HCT116 (cell line): ENCODE results near the gene CCDC40. TPM values are rescaled to one million over a fixed set of nuclear protein-coding genes. Genes with fewer than 3 reads are reported as not detected.
"Not testable (repeated sequence)": the region's sequence is repeated elsewhere in the genome, so short reads cannot be mapped to it uniquely, and the experiment has no call there.

Experiments
- ATAC-seq: fragments of 200-7000 bp; cut with Tn5 transposase; 2 replicates; pipeline ENCODE4 v1.9.1; 2020; ENCODE audit warnings: mild to moderate bottlenecking, moderate library complexity
- BruUV-seq: library from RNA; stranded (reverse); fragments of 400-500 nt; replicated peaks from 2 replicates; lab custom pipeline; 2021; lab: Mats Ljungman, UMichigan
- CTCF ChIA-PET: fragments of 300-600 bp; sonication (Branson Sonifier 250); formaldehyde crosslinking; loops from one replicate; lab custom pipeline; 2021; ENCODE audit warnings: antibody characterized with exemption; lab: Charles Lee
- POLR2A ChIA-PET: fragments of 300-600, 350-600 bp; sonication (Branson Sonifier 250); formaldehyde crosslinking; loops from one replicate; lab custom pipeline; 2021; ENCODE audit warnings: antibody characterized with exemption; lab: Charles Lee
- RAD21 ChIA-PET, 2 experiments: fragments of 300-600 bp; sonication (Branson Sonifier 250); formaldehyde crosslinking; loops; one replicate each; lab custom pipeline; 2023; ENCODE audit warnings: low total read pairs in 2 of 2; ENCODE audit not compliant: uncharacterized antibody in 2 of 2, unreplicated experiment in 2 of 2, low non-redundant PET in 1 of 2; lab: Charles Lee
- DNase-seq: peaks from one replicate; pipeline ENCODE4 v3.0.0-alpha.2; 2010; ENCODE audit warnings: low read depth, low spot score
- H2AFZ ChIP-seq: fragments of 200-600 bp; shearing (Covaris generic), sonication (generic); 2 replicates; pipeline ENCODE4 v1.6.1; 2017; ENCODE audit warnings: low read depth, mixed run types, mixed read lengths, antibody characterized with exemption, low read length; ENCODE audit not compliant: poor library complexity, severe bottlenecking
- H3K27ac ChIP-seq: 2 replicates; pipeline ENCODE4 v1.5.1; 2012; ENCODE audit warnings: low read depth, low read length
- H3K27me3 ChIP-seq: fragments of 200-600 bp; sonication (generic); 2 replicates; pipeline ENCODE4 v1.6.1; 2016; ENCODE audit warnings: mixed run types, low read length, mixed read lengths; ENCODE audit not compliant: insufficient read depth
- H3K36me3 ChIP-seq, 2 experiments: fragments of 200-500 bp in 1 of 2; fragments of 200-600 bp in 1 of 2; sonication (Bioruptor generic) in 1 of 2; sonication (generic) in 1 of 2; 2 replicates each; pipeline versions ENCODE4 v1.5.1 to v1.6.1; 2014 to 2016; ENCODE audit warnings: low read length in 2 of 2, inconsistent platforms in 1 of 2, mixed read lengths in 1 of 2, mixed run types in 1 of 2; ENCODE audit not compliant: insufficient read depth in 2 of 2, control insufficient read depth in 1 of 2
- H3K4me1 ChIP-seq, 2 experiments: fragments of 200-600 bp in 1 of 2; sonication (generic) in 1 of 2; 2 replicates each; pipeline versions ENCODE4 v1.5.1 to v1.6.1; 2012 to 2017; ENCODE audit warnings: low read length in 2 of 2, inconsistent platforms in 1 of 2, mild to moderate bottlenecking in 1 of 2, mixed read lengths in 1 of 2, mixed run types in 1 of 2, moderate library complexity in 1 of 2; ENCODE audit not compliant: insufficient read depth in 2 of 2, control insufficient read depth in 1 of 2
- H3K4me2 ChIP-seq: fragments of 200-600 bp; sonication (generic); 2 replicates; pipeline ENCODE4 v1.6.1; 2017; ENCODE audit warnings: mixed run types, low read length, mixed read lengths
- H3K4me3 ChIP-seq, 2 experiments: fragments of 200-600 bp in 1 of 2; sonication (generic) in 1 of 2; replicated peaks in 1 of 2; 2 replicates each; pipeline ENCODE4 v1.5.1; 2011 to 2016; ENCODE audit warnings: low read length in 2 of 2, control low read depth in 1 of 2, low read depth in 1 of 2, mild to moderate bottlenecking in 1 of 2, mixed read lengths in 1 of 2, mixed run types in 1 of 2
- H3K79me2 ChIP-seq: fragments of 200-600 bp; sonication (generic); 2 replicates; pipeline ENCODE4 v1.6.1; 2017; ENCODE audit warnings: mild to moderate bottlenecking, mixed run types, low read length, moderate library complexity, mixed read lengths; ENCODE audit not compliant: insufficient read depth
- H3K9ac ChIP-seq: fragments of 200-600 bp; sonication (generic); 2 replicates; pipeline ENCODE4 v1.6.1; 2016; ENCODE audit warnings: low read length, mixed read lengths
- H3K9me2 ChIP-seq: fragments of 200-600 bp; sonication (generic), shearing (Covaris generic); 2 replicates; pipeline ENCODE4 v1.6.1; 2017; ENCODE audit warnings: mixed run types, mild to moderate bottlenecking, moderate library complexity; ENCODE audit not compliant: insufficient read depth
- H3K9me3 ChIP-seq, 2 experiments: fragments of 200-500 bp in 1 of 2; fragments of 200-600 bp in 1 of 2; sonication (Bioruptor generic) in 1 of 2; sonication (generic) in 1 of 2; 2 replicates each; pipeline ENCODE4 v1.6.1; 2014 to 2017; ENCODE audit warnings: low read length in 2 of 2, mixed read lengths in 2 of 2, inconsistent platforms in 1 of 2, low read depth in 1 of 2, mild to moderate bottlenecking in 1 of 2, mixed run types in 1 of 2, moderate library complexity in 1 of 2; ENCODE audit not compliant: control insufficient read depth in 1 of 2, insufficient read depth in 1 of 2
- H4K20me1 ChIP-seq: fragments of 200-600 bp; sonication (generic), shearing (Covaris generic); 2 replicates; pipeline ENCODE4 v1.6.1; 2017; ENCODE audit warnings: mixed run types, mild to moderate bottlenecking, moderate library complexity; ENCODE audit not compliant: insufficient read depth
- CEBPB ChIP-seq: IDR thresholded peaks from 2 replicates; pipeline ENCODE4 v1.6.1; 2012; ENCODE audit warnings: low read depth
- EGR1 ChIP-seq: IDR thresholded peaks from 2 replicates; pipeline ENCODE4 v1.6.1; 2012; ENCODE audit warnings: low read depth
- ELF1 ChIP-seq: IDR thresholded peaks from 2 replicates; pipeline ENCODE4 v1.6.1; 2012; ENCODE audit warnings: low read depth, borderline replicate concordance
- EZH2phosphoT487 ChIP-seq: fragments of 200-600 bp; IDR thresholded peaks from 2 replicates; pipeline ENCODE4 v1.6.1; 2018; ENCODE audit warnings: antibody characterized with exemption, borderline replicate concordance
- JUND ChIP-seq: IDR thresholded peaks from 2 replicates; pipeline ENCODE4 v1.6.1; 2012
- POLR2A ChIP-seq: IDR thresholded peaks from 2 replicates; pipeline ENCODE4 v1.7.0; 2011; ENCODE audit warnings: borderline replicate concordance; ENCODE audit not compliant: insufficient read depth, insufficient read length; ENCODE audit errors: extremely low read depth
- POLR2AphosphoS5 ChIP-seq: IDR thresholded peaks from 2 replicates; pipeline ENCODE4 v1.6.1; 2011; ENCODE audit warnings: mild to moderate bottlenecking, low read depth, low read length, moderate library complexity
- RAD21 ChIP-seq: IDR thresholded peaks from 2 replicates; pipeline ENCODE4 v1.6.1; 2012; ENCODE audit warnings: low read depth, mild to moderate bottlenecking
- SIN3A ChIP-seq: IDR thresholded peaks from 2 replicates; pipeline ENCODE4 v1.6.1; 2012; ENCODE audit warnings: low read depth
- SP1 ChIP-seq: IDR thresholded peaks from 2 replicates; pipeline ENCODE4 v1.6.1; 2012; ENCODE audit warnings: low read depth
- SRF ChIP-seq: IDR thresholded peaks from 2 replicates; pipeline ENCODE4 v1.6.1; 2012; ENCODE audit warnings: low read depth
- YY1 ChIP-seq: IDR thresholded peaks from 2 replicates; pipeline ENCODE4 v1.6.1; 2011; ENCODE audit warnings: low read length, low read depth, moderate library complexity, mild to moderate bottlenecking; ENCODE audit not compliant: insufficient replicate concordance; ENCODE audit errors: extremely low read depth
- ZFX ChIP-seq: fragments of 450-650 bp; IDR thresholded peaks from 2 replicates; pipeline ENCODE4 v1.6.1; 2017
- ZNF274 ChIP-seq: fragments of 200-500 bp; sonication (Bioruptor generic); IDR thresholded peaks from 2 replicates; pipeline ENCODE4 v1.6.1; 2014; ENCODE audit warnings: mild to moderate bottlenecking, low read depth, low read length, inconsistent platforms
- intact Hi-C: fragments of 100-400 bp; cut with micrococcal nuclease; formaldehyde crosslinking; loops from 2 replicates; pipeline ENCODE4 v1.10.0; 2022
- total RNA-seq: library from RNA; stranded (reverse); gene quantifications from one replicate; pipeline ENCODE4 v1.2.1, GENCODE V29; 2021; ENCODE audit not compliant: unreplicated experiment
- TF ChIP-seq, protein P1 (sequence below), 3 experiments: fragments of 200-600 bp in 1 of 3; sonication (generic) in 1 of 3; IDR thresholded peaks in 2 of 3; conservative IDR thresholded peaks in 1 of 3; 2 replicates each; pipeline ENCODE4 v1.5.1; 2012 to 2017; ENCODE audit warnings: low read depth in 2 of 3, low read length in 2 of 3, antibody characterized with exemption in 1 of 3, borderline replicate concordance in 1 of 3, control low read depth in 1 of 3, mild to moderate bottlenecking in 1 of 3, mixed read lengths in 1 of 3, mixed run types in 1 of 3, moderate library complexity in 1 of 3; ENCODE audit not compliant: insufficient read depth in 1 of 3
- TF ChIP-seq, protein P2 (sequence below): IDR thresholded peaks from 2 replicates; pipeline ENCODE4 v1.6.1; 2011; ENCODE audit warnings: mild to moderate bottlenecking, low read length, moderate library complexity; ENCODE audit not compliant: insufficient replicate concordance; ENCODE audit errors: extremely low read depth

The CCDC40 gene
- total RNA-seq, 1 experiment from 2014 or later = 10.3 TPM

DNA sequence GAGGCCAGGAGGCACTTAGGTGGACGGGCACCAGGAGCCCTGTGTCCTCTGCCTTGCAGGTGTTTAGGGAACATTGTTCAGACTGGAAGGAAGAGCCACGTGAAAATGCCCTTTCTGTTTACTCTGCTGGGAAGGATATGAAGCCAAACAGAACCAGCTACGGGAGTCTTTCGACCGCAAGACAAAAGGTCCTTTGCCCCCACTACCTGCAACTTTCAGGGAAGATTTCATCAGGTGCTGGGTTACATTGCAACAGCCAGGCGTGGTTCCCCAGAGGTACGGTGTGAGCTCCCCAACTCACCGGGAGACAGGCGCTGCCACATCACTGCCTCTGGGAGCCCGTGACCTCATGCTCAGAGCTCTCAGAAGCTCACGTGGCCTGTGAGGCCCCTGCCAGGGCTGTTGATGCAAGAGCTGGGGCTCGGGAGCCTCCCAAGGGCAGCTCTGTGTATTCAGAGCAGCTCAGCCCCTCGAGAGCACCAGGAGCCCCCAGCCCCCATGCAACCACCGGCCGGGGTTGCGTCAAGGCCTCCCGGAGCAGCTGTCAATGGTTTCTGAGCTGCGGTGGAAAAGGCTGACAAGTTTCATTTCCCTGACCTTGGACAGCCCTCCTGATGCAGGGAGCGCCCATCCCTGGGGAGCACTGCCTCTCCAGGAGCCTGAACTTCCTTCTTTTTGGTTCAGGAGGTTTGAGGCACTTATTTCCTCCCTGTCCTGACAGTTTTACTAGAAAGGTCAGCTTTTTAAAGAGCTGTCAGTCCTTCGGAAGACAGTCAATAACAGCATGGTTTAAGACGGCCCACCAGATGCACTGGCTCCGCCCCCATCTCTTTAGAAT is 42.8 kb upstream of the CCDC40 start:
- Histone ChIP-seq H3K27ac (no peak overlapping the region), H2AFZ (no peak overlapping the region), H3K4me2 (no peak overlapping the region), H3K79me2 (no peaks in the 10 kb centered on the region), H3K4me1 (peaks cover 31 to 34% of the 10 kb centered on the region in 2 experiments), H3K27me3 (no peaks in the 10 kb centered on the region), H4K20me1 (no peaks in the 10 kb centered on the region), H3K4me3 (no peak overlapping the region), H3K9me3 (no peaks in the 10 kb centered on the region), H3K9ac (no peak overlapping the region), H3K36me3 (no peaks in the 10 kb centered on the region), H3K9me2 (no peaks in the 10 kb centered on the region)
- TF ChIP-seq ZFX (no peak), EGR1 (no peak), EZH2phosphoT487 (no peak), SIN3A (no peak), CEBPB (no peak), POLR2AphosphoS5 (no peak), POLR2A (no peak), SRF (no peak), ELF1 (no peak), SP1 (no peak), YY1 (no peak), ZNF274 (no peak), RAD21 (no peak), JUND (no peak)
- TF ChIP-seq, protein P1, sequence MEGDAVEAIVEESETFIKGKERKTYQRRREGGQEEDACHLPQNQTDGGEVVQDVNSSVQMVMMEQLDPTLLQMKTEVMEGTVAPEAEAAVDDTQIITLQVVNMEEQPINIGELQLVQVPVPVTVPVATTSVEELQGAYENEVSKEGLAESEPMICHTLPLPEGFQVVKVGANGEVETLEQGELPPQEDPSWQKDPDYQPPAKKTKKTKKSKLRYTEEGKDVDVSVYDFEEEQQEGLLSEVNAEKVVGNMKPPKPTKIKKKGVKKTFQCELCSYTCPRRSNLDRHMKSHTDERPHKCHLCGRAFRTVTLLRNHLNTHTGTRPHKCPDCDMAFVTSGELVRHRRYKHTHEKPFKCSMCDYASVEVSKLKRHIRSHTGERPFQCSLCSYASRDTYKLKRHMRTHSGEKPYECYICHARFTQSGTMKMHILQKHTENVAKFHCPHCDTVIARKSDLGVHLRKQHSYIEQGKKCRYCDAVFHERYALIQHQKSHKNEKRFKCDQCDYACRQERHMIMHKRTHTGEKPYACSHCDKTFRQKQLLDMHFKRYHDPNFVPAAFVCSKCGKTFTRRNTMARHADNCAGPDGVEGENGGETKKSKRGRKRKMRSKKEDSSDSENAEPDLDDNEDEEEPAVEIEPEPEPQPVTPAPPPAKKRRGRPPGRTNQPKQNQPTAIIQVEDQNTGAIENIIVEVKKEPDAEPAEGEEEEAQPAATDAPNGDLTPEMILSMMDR (IDR thresholded peaks at IDR 0.05 in 2 of 3, conservative IDR thresholded peaks at IDR 0.05 in 1 of 3; ENCODE audit: borderline replicate concordance in 1 of 3, insufficient read depth in 1 of 3, low read depth in 2 of 3, low read length in 2 of 3) = no peak
- TF ChIP-seq, protein P2, sequence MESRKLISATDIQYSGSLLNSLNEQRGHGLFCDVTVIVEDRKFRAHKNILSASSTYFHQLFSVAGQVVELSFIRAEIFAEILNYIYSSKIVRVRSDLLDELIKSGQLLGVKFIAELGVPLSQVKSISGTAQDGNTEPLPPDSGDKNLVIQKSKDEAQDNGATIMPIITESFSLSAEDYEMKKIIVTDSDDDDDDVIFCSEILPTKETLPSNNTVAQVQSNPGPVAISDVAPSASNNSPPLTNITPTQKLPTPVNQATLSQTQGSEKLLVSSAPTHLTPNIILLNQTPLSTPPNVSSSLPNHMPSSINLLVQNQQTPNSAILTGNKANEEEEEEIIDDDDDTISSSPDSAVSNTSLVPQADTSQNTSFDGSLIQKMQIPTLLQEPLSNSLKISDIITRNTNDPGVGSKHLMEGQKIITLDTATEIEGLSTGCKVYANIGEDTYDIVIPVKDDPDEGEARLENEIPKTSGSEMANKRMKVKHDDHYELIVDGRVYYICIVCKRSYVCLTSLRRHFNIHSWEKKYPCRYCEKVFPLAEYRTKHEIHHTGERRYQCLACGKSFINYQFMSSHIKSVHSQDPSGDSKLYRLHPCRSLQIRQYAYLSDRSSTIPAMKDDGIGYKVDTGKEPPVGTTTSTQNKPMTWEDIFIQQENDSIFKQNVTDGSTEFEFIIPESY = no peak
- ChIA-PET POLR2A (interaction anchor here (0.6 to 1.2 kb wide), 2 partner anchors 153 to 172 kb away, joined by 3 read pairs; no protein-coding TSS in a partner anchor), CTCF (interaction anchor here (0.7 to 4.6 kb wide), 7 partner anchors 13 to 252 kb away, joined by 3 to 37 read pairs (median 3); no protein-coding TSS in a partner anchor), RAD21 (no interaction called here)
- DNase-seq = no peak
- intact Hi-C loops = no loop called here
- no peak for ATAC-seq
- no TSS peak for BruUV-seq

DNA sequence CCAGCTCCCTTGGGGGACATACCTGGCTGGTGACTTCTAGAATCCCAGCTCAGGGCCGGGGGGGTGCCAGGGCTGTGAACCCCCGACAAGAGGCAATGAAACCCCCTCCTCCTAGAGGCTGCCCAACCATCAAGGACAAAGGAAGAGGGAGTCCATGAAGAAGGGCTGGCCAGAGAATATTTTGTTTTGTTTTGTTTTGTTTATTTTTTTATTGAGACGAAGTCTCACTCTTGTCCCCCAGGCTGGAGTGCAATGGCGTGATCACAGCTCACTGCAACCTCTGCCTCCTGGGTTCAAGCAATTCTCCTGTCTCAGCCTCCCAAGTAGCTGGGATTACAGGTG is 42.2 kb upstream of the CCDC40 start:
- H3K4me2 ChIP-seq, H3K9ac ChIP-seq, H3K27me3 ChIP-seq, DNase-seq, BruUV-seq, H3K79me2 ChIP-seq, H3K9me2 ChIP-seq, ATAC-seq, H4K20me1 ChIP-seq, H3K9me3 ChIP-seq, RAD21 ChIA-PET, intact Hi-C loops, H3K27ac ChIP-seq, H3K4me3 ChIP-seq, H2AFZ ChIP-seq, H3K36me3 ChIP-seq: not testable (repeated sequence)
- ChIA-PET CTCF (interaction anchor here (0.9 to 4.6 kb wide), 6 partner anchors 12 to 249 kb away, joined by 3 to 37 read pairs (median 6); no protein-coding TSS in a partner anchor), POLR2A (interaction anchor here (1.2 kb wide), 1 partner anchor 154 kb away, joined by 3 read pairs; no protein-coding TSS in a partner anchor)
- H3K4me1 ChIP-seq = peaks cover 25 to 28% of the 10 kb centered on the region in 2 experiments
